GM15510 (cell line): ENCODE data around the gene GMNN.

Experiments used
- POLR2A ChIP-seq: IDR thresholded peaks from 3 replicates; pipeline ENCODE4 v1.6.1; 2011; ENCODE audit warnings: borderline replicate concordance; ENCODE audit not compliant: insufficient read length; ENCODE audit errors: extremely low read depth

The GMNN gene

DNA sequence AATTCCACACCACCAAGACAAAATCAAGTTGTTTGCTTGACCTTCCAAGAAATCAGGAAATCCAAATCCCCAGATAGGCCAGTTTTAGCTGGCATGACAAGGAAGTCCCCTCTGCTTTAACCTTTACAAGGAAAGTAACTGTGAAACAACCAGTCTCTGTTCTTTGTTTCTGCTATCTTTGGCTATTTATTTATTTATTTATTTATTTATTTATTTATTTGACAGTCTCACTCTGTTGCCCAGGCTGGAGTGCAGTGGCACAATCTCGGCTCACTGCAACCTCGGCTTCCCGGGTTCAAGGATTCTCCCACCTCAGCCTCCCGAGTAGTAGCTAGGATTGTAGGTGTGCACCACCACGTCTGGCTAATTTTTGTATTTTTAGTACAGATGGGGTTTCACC lies 14.5 kb upstream of the GMNN start:
- TF ChIP-seq POLR2A, result no peak

DNA sequence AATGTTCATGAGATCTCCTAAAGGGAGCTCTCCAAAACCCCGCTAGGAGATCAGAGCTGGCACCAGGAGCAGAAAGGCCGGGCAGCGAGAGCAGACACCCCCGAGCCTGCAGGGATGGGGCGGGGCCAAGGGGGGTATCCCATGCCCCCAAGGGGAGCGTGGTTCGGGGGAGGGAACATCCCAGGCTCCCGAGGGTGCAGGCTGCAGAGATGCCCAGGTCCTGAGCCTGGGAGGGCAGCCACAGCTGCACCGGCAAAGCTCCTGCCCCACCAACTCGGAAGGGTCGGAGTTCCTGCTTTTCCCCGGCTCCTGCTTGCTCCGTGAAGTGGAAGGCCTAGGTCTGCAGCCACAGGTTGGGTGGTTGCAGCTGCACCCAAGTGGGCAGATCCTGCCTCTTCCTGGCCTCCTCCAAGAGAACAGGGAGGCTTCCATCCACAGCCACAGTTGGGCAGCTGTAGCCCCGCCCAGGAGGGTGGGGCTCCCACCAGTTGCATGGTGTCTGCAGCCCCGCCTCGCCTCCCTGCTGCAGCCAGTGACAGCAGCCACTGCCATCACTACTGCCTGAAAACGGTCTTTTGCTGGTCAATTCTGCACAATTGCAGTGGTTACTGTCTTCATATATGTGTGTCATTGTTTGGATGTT lies 13.4 kb upstream of the GMNN start:
- no peak for TF ChIP-seq POLR2A

DNA sequence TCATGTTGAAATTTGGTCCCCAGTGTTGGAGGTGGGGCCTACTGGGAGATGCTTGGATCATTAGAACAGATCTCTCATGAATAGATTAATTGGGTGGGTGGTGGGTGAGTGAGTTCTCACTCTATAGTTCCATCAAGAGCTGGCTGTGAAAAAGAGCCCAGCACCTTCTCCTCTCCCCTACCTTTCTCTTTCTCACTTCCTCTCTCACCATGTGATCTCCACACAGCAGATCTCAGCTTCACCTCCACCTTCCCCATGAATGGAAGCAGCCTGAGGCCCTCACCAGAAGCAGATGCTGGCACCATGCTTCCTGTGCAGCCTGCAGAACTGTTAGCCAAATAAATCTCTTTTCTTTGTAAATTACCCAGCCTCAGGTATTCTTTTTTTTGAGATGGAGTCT lies 12.9 kb upstream of the GMNN start:
- no peak for TF ChIP-seq POLR2A

DNA sequence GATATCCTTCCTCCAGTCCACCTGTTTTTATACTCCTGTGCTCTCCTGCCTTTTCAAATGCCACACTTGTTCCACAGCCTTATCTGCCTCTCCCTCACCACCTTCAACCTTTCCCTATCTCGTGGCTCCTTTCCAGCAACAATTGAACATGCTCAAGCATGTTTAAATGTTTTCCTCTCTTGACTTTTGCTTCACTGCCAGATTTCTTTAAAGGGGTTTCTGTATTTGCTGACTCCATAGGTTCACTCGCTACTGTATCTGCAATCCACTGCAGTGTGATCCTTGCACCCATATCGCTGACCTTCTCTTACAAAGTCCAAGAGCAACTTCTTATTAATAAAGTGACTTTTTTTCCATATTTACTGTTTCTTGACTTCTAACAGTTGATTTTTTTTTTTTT lies 11.2 kb upstream of the GMNN start:
- TF ChIP-seq POLR2A, result no peak

DNA sequence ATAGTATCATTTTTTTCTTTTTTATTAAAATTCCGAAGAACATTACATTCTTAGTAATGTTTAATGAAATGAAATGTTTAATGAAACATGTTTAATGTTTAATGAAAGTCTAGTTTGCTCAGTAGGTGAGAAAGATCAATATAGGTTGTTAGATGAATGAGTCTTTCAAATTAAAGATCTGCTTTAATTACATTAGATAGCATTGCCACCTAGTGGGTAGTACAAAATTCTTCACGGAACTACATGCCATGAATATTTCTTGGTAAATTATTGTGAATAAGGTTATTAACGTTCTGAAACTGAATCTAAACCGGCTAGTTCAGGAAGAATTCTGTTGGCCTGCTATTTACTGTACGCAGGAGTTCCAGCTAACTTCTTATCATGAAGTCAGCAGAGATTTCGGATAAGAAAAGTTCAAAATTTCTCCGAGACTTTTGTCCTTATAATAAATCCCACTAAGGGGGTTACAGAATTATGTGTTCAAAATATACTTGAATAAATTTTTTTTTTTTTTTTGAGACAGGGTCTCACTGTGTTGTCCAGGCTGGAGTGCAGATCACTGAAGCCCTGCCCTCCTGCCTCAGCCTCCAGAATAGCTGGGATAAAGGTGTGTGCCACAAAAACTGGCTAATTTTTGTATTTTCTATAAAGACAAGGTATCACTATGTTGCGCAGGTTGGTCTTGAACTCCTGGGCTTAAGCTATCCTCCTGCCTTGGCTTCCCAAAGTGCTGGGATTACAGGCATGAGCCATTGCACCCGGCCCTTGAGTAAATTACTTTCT lies 7.9 kb upstream of the GMNN start:
- no peak for TF ChIP-seq POLR2A

DNA sequence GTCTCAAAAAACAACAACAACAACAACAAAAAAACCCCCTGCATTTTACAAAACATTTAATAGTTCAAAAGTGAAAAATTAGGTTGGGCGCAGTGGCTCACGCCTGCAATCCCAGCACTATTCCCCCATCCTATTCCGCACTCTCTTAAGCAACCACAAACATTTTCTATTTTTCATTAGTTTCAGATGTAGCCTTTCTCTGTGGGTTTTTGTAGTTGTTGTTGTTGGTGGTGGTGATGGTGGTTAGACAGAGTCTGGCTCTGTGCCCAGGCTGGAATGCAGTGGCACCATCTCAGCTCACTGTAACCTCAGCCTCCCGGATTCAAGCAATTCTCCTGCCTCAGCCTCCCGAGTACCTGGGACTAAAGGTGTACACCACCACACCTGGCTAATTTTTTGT lies 6.4 kb upstream of the GMNN start:
- no peak for TF ChIP-seq POLR2A

DNA sequence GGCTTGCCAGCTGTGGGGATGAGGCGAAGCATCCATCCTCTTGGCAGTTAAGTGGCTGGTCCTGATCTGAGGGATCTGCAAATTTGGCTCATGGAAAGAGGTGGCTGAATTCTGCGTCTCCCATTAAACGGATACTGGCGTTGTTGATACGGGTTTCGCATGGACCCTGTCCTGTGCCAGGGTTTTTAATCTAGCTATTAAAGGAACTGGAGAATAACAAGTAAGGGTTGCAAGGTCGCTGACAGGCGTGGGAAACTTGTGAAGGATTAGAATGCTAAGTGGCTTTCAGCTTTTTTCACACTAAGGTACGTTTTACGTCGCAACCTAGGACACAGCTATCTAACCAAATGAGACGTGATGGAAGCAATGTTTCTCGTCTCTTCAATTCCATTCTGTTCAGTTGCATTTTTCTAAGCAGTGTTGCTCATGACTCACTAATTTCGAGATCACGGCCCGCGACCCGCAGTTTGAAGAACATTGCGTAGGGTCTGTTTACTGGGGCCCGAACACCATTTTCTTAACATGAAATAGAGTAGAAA lies 852 bp downstream of the GMNN start:
- TF ChIP-seq POLR2A, result no peak

DNA sequence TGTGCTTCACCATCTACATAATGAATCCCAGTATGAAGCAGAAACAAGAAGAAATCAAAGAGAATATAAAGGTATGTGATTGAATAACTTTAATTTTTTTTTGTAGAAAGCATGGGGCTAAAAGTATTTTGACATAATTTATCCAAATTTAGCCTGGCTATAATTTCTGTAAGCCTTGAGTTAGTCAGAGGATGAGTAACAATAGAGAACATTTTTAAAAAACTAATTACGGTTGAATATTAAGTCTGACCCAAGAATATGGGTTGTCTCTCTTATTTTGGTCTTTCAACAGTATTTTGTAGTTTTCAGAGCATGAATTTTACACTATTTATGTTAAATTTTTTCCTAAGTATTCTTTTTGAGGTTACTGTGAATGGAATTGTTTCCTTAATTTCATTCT lies 2.5 kb downstream of the GMNN start:
- no peak for TF ChIP-seq POLR2A

DNA sequence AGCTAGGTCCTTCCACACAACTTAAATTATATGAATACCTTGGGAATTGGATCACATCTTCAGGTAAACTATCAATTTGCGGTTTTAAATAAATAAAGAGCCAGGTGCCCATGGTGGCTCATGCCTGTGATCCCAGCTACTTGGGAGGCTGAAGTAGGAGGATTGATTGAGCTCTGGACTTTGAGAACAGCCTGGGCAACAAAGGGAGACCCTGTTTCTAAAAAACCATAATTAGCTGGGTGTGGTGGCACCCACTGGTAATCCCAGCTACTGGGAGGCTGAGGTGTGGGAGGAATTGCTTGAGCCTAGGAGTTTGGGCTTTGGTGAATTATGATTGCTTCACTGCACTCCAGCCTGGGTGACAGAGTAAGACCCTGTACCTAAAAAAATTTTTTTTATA lies 3.4 kb downstream of the GMNN start:
- TF ChIP-seq POLR2A, result no peak

DNA sequence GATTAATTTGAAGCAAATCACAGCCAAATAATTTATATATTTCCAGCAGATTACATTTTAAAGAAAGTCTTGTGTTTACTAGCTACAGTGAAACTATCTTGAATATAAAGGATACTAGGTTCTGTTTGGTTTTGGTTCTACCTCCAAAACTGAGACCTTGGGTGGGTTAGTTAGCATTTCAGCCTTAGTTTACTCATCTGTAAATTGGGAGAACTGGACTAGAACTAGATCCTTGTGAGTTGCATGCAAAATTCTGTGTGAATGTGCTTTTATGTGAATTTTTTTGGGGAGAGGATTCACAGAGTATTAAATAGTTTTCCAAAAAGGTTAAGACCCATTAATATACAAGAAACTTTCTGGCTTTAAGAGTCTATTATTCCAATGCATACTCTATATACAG lies 4.1 kb downstream of the GMNN start:
- no peak for TF ChIP-seq POLR2A

DNA sequence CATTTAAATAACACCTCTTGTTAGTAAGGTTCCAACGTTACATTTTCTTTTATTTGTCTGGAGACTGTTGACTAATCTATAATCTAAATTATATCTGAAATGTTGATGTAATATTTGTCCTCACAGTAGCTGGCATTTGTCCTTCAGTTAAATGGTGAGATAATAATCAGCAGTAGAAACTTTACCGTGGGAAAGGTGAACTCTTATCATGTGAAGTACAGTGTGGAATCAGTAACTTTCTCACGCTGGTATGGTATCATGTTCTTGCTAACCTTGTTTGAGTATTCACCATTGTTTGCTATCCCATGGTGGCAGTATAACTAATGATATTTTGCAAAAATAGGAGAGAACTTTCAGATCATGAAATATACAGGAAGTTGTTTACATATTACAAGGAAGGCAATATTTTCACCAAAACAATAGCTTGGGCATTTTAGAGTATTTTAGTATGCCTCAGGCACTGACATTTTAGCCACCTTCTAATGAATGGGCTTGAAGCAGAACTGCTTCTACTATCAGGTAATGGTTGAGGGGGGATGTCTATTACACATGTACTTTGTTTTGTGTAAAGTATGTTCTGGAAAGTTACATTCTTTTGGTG lies 4.8 kb downstream of the GMNN start:
- no peak for TF ChIP-seq POLR2A

DNA sequence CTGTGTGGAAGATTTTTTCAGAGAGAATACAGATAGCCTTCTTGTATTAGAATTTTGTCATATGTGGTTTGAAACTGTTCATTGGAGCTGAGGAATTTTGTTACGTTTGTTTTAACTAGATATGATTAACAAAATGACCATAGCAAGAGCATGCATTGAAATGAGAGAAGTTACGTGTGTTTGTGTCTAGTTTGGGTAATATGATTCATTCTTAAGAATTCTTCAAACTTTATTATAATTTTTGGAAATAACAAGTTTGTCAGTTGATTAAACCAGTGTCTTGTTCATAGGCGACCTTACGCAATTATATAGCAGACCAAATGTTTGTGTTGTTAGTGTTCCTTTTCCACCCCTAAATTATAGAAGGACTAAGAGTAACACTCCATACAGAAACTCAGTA lies 5.5 kb downstream of the GMNN start:
- no peak for TF ChIP-seq POLR2A

DNA sequence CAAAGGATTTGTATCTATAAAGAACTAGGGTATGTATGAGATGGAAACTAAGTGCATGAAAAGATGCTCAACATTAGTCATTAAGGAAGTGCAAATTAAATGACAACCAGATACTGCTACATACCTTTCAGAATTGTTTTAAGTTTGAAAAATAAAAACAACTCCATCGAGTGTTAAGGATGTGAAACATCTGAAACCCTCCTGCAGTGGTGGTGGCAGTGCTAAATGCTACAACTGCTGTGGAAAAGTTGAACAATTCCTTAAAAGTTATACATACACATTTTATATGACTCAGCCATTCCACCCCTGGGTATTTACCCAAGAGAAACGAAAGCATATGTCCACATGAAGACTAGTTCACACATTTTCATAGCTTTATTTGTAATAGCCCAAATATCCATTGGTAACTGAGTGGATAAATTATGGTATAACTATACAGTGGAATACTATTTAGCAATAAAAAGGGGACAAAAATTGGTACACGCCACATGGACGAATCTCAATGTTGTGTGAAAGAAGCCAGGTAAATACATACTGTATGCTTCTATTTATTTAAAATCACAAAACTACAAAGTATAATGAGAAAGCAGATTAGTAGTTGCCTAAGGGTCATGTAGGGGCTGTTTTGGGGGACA lies 13.4 kb downstream of the GMNN start:
- no peak for TF ChIP-seq POLR2A

DNA sequence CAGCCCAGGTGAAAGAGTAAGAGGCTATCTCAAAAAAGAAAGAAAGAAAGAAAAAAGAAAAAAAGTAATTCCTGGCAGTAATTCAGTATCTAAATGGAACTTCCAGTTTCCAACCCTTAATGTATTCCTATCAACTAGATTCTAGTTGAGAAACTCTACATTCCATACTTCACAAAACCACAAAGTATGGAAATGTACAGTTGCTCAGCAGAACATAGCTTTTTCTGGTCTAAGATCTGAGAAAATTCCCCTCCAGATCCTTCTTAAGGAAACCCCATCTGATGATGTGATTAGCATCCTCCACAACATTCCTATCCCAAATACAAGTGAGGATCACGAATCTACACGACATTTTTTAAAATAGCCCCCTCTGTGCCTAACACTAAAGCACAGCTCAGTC lies 20.4 kb downstream of the GMNN start:
- no peak for TF ChIP-seq POLR2A

DNA sequence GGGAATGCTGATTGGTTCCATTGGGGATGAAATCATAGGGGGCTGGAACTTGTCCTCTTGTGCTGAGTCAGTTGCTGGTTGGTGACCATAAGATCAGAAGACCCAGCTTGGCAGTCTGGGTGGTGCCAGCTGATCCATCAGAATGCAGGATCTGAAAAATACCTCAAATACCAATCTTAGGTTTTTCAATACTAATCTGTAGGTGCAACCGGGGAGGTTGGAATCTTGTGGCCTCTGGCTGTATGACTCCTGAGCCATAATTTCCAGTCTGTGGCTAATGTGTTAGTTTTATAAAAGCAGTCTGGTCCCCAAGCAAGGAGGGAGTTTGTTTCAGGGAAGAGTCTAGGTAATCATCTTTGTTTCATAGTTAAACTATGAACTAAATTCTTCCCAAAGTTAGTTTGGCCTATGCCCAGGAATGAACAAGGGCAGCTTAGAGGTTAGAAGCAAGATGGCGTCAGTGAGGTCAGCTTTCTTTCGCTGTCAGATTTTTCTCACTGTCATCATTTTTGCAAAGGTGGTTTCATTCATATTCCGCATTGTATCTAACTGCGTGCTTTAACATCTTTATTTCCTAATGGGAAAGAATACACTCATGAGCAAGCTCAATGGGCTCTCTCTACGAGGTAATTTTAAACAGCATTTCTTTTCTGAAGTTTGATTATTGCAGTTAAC lies 22.0 kb downstream of the GMNN start:
- no peak for TF ChIP-seq POLR2A

DNA sequence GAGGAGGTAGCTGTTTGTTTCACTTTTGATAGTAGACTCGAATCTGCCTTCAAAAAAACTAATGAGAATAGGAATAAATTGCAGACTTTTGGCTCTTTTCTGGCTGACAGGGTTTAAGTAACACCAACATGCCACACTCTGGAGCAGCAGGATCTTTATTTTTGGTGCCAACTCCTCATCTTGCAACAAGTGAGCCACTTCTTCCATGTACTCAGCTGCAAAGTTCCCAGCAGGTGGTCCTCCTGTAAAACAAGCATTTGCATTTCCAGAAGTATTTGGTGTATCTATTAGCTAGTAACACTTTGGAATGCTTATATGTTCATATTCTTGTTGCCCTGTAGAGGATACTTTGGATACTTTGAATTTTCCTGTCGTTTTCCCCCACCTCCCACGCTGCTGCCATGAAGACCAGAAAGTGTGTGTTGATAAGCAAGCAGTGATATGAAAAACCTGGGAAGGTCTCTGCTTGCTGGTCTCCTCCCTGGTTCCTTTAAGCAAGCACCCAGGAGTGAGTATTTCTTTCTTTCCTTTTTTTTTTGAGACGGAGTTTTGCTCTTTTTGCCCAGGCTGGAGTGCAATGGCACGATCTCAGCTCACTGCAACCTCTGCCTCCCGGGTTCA lies 23.0 kb downstream of the GMNN start:
- no peak for TF ChIP-seq POLR2A
